Posterior vena cava (tissue), 2 donors: ENCODE results near the gene NNT. TPM values are rescaled to one million over a fixed set of nuclear protein-coding genes. Genes with fewer than 3 reads are reported as not detected.
"Not testable (repeated sequence)": the region's sequence is repeated elsewhere in the genome, so short reads cannot be mapped to it uniquely, and the experiment has no call there.

Source experiments
- DNase-seq: peaks from one replicate; pipeline ENCODE4 v3.0.0-alpha.2; 2020; ENCODE audit warnings: low spot score
- intact Hi-C, 2 donors: fragments of 100-400 bp; cut with DNase I; formaldehyde crosslinking; loops; one replicate each; pipeline versions ENCODE4 v1.14.1 to v1.14.2; 2022 to 2023
- total RNA-seq, 2 donors: library from RNA; stranded (reverse); fragmentation: NEBNext Ultra II Directional; extraction: Animal tissue kit (Norgen Biotek cat#: 25700); gene quantifications; one replicate each; pipeline ENCODE4 v1.2.1, GENCODE V29; 2021
- donor health status: DM: yes; HTN: yes; CAD: no.
- donor health status: DM: yes; HTN: yes; CAD: no.

NNT gene
- total RNA-seq, 2 donors from 2014 or later: 62.4 to 65.1 TPM

GRCh38 chr5:43685252-43685950 is 82.4 kb downstream of the NNT start:
- no peak for DNase-seq
- intact Hi-C loops: no loop called here

GRCh38 chr5:43687275-43687674 is 84.3 kb downstream of the NNT start:
- intact Hi-C loops: no loop called here

GRCh38 chr5:43691275-43691674 is 88.3 kb downstream of the NNT start:
- DNase-seq: no peak
- intact Hi-C loops: no loop called here

More at GRCh38 chr5:43687275-43687674, 84.3 kb downstream of the NNT start:
- DNase-seq: no peak

- no peak for DNase-seq
- intact Hi-C loops: no loop called here
These were observed 88.9 kb downstream of the NNT start for GRCh38 chr5:43691893-43692292.

- intact Hi-C loops: no loop called here
- no peak for DNase-seq
These were observed 90.4 kb downstream of the NNT start for GRCh38 chr5:43693411-43693810.

DNA sequence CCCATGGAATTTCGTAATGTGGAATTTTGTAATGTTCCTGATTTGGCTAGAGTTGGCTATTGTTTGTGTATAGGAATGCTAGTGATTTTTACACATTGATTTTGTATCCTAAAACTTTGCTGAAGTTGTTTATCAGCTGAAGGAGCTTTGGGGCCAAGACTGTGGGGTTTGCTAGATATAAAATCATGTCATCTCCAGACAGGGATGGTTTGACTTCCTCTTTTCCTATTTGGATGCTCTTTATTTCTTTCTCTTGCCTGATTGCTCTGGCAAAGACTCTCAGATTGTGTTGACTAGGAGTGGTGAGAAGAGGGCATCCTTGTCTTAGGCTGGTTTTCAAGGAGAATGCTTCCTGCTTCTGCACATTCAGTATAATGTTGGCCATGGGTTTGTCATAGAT is 91.0 kb downstream of the NNT start:
- intact Hi-C loops: no loop called here

DNA sequence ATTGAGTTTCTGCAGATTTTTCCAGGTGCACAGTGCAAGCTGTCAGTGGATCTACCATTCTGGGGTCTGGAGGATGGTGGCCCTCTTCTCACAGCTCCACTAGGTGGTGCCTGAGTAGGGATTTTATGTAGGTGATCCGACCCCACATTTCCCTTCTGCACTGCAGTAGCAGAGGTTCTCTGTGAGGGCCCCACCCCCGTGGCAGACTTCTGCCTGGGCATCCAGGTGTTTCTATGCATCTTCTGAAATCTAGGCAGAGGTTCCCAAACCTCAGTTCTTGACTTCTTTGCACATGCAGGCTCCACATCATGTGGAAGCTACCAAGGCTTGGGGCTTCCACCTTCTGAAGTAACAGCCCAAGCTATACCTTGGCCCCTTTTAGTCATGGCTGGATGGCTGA is 93.5 kb downstream of the NNT start:
- intact Hi-C loops: not testable (repeated sequence)

More for the DNA sequence above, 91.0 kb downstream of the NNT start:
- no peak for DNase-seq

DNA sequence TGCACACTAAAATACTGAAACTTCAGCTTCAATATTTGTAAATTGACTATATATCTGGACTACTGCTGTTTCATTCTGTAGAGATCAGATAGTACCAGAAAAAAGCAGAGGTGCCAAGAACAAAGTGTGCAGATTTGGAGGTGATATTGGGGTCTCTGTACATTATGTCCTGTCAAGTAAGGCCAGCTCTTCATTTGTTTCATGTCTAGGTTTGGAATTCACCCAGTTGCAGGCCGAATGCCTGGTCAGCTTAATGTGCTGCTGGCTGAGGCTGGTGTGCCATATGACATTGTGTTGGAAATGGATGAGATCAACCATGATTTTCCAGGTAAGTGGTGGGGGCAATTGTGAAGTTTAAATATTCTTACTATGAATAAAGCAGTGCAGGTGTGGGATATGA is 96.9 kb downstream of the NNT start:
- no peak for DNase-seq
- intact Hi-C loops: no loop called here

More for the DNA sequence above, 93.5 kb downstream of the NNT start:
- not testable (repeated sequence) for DNase-seq

- no peak for DNase-seq
- intact Hi-C loops: no loop called here
These were observed 97.6 kb downstream of the NNT start for GRCh38 chr5:43700601-43701000.

DNA sequence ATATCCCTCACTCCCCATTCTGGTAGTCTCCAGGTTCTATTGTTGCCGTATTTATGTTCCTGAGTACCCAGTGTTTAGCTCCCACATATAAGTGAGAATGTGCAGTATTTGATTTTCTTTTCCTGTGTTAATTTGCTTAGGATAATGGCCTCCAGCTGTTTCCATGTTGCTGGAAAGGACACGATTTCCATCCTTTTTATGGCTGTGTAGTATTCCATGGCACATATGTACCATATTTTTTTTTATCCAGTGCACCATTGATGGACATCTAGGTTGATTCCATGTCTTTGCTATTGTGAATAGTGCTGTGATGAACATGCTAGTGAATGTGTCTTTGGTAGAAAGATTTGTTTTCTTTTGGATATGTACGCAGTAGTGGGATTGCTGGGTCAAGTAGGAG is 98.2 kb downstream of the NNT start:
- DNase-seq: no peak
- intact Hi-C loops: no loop called here

GRCh38 chr5:43702293-43702692 is 99.3 kb downstream of the NNT start:
- no peak for DNase-seq
- intact Hi-C loops: no loop called here

DNA sequence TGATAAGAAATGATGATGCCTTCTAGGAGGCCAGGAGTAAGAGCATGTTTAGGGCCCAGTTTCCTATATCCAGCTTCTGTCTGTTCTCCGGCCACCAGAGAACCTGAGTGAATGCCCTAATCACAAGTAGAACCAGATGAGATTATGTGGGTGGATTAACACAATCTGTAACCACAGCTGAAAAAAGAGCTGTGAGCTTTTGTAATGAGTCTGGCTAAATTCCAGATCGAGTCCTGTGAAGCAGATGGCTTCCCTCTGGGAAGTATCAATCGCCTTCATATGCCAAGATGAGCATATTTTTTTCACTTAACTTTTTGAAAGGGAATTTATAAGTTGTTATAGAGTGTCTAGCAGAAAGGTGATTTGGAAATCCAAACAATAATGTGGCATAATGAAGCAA is 99.8 kb downstream of the NNT start:
- intact Hi-C loops: no loop called here
- DNase-seq: no peak

DNA sequence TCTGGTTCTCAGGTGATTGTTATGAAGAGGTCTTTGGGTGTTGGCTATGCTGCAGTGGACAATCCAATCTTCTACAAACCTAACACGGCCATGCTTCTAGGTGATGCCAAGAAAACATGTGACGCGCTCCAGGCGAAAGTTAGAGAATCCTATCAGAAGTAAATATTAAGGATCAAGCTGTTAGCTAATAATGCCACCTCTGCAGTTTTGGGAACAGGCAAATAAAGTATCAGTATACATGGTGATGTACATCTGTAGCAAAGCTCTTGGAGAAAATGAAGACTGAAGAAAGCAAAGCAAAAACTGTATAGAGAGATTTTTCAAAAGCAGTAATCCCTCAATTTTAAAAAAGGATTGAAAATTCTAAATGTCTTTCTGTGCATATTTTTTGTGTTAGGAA is 101.3 kb downstream of the NNT start:
- intact Hi-C loops: no loop called here
- no peak for DNase-seq

DNA sequence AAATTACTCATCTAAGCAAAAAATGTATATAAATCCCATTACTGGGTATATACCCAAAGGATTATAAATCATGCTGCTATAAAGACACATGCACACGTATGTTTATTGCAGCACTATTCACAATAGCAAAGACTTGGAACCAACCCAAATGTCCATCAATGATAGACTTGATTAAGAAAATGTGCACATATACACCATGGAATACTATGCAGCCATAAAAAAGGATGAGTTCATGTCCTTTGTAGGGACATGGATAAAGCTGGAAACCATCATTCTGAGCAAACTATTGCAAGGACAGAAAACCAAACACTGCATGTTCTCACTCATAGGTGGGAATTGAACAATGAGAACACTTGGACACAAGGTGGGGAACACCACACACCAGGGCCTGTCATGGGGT is 103.6 kb downstream of the NNT start:
- DNase-seq, intact Hi-C loops: not testable (repeated sequence)

GRCh38 chr5:43711496-43711895 is 108.5 kb downstream of the NNT start:
- no peak for DNase-seq

GRCh38 chr5:43712081-43712480 is 109.1 kb downstream of the NNT start:
- DNase-seq: no peak
- intact Hi-C loops: no loop called here

More at GRCh38 chr5:43711496-43711895, 108.5 kb downstream of the NNT start:
- intact Hi-C loops: no loop called here

- intact Hi-C loops: not testable (repeated sequence)
These were observed 116.8 kb downstream of the NNT start for GRCh38 chr5:43719783-43720182.

GRCh38 chr5:43728581-43728980 is 125.6 kb downstream of the NNT start:
- intact Hi-C loops: no loop called here
- DNase-seq: no peak

More at GRCh38 chr5:43719783-43720182, 116.8 kb downstream of the NNT start:
- not testable (repeated sequence) for DNase-seq

DNA sequence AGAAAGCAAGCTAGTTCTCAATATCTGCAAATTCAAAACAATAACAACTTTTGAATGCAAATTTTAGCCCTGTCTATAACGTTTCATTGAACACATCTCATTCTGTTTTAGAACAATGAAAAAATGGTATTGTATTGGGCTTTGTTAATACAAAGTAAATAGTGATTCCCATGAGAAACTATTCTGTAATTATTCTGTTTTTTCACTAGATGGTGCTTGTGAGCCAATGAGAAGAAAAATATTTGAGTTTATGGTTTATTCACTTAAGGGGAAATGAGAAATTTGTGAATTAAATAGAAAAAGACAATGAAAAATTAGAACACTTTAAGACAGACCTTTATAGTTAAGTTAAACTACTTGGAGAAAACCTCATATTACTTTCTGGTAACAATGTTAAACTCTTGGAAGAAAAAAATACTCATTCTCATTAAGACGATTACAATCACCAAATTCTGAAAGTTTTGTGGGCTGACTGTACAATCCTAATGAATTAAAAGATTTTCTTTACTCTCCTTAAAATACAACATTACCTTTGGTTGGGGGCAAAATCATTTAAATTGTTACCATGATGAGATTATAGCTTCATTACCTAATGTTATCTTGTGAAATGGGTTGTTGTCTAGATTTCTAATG is 127.0 kb downstream of the NNT start:
- DNase-seq: no peak
- intact Hi-C loops: no loop called here

GRCh38 chr5:43730832-43731342 is 127.9 kb downstream of the NNT start:
- DNase-seq: no peak
- intact Hi-C loops: no loop called here

- intact Hi-C loops: no loop called here
- DNase-seq: no peak
These were observed 128.6 kb downstream of the NNT start for GRCh38 chr5:43731573-43731972.
